KOPT-K1 (cell line): ENCODE data around the gene ACSF3.
"Not testable (repeated sequence)": the region's sequence is repeated elsewhere in the genome, so short reads cannot be mapped to it uniquely, and the experiment has no call there.

Experiments used
- H3K27ac ChIP-seq: fragments of 200-600 bp; sonication (generic); 2 replicates; pipeline ENCODE4 v1.5.1; 2016; ENCODE audit warnings: antibody characterized with exemption, mild to moderate bottlenecking, low read depth, low read length; ENCODE audit not compliant: poor library complexity, severe bottlenecking
- H3K36me3 ChIP-seq: fragments of 200-600 bp; sonication (generic); 2 replicates; pipeline ENCODE4 v1.5.1; 2017; ENCODE audit warnings: antibody characterized with exemption, mild to moderate bottlenecking, low read length, moderate library complexity; ENCODE audit not compliant: insufficient read depth
- H3K9me3 ChIP-seq: fragments of 200-600 bp; sonication (generic); 2 replicates; pipeline ENCODE4 v1.5.1; 2017; ENCODE audit warnings: antibody characterized with exemption, low read length, mild to moderate bottlenecking; ENCODE audit not compliant: insufficient read depth, poor library complexity, severe bottlenecking

ACSF3 gene

GRCh38 chr16:89184677-89184932, 91.0 kb downstream of the ACSF3 start:
- Histone ChIP-seq H3K27ac (no peak overlapping the region), H3K36me3 (no peaks in the 10 kb centered on the region), H3K9me3 (no peaks in the 10 kb centered on the region)

DNA sequence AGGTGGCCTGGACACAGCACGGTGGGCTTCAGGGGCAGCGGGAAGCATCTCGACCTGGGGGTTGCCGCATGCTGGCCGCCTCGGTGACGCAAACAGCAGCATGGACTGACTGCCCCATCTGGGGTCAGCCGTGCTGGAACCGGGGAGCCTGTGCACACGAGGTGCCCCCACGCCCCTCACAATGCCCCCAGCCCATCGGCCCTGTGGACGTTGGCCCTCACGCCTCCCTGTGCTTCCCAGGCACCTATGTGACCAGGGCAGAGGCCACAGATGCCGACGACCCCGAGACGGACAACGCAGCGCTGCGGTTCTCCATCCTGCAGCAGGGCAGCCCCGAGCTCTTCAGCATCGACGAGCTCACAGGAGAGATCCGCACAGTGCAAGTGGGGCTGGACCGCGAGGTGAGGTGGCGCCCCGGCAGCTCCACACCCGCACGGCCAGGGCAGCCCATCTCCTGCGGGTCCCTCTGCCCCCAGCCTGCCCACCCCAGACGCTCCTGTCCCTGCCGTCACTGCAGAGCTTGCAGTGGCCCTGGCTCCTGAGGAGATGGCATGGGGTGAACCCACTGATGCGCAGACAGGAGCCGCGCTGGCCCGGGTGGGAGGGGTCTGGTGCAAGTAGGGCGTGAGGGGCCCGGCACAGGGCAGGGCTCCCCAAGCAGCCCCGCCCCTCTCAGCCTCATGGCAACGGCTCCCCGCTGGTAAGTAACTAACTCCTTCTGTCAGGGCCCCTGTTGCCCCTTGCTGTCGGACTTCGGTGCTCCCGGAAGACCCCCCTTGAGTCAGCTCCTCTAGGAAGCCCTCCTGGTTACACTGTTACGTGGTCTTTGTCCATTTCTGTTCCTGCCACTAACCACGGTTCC, 91.5 kb downstream of the ACSF3 start:
- Histone ChIP-seq H3K9me3 (no peaks in the 10 kb centered on the region), H3K36me3 (no peaks in the 10 kb centered on the region), H3K27ac (no peak overlapping the region)

DNA sequence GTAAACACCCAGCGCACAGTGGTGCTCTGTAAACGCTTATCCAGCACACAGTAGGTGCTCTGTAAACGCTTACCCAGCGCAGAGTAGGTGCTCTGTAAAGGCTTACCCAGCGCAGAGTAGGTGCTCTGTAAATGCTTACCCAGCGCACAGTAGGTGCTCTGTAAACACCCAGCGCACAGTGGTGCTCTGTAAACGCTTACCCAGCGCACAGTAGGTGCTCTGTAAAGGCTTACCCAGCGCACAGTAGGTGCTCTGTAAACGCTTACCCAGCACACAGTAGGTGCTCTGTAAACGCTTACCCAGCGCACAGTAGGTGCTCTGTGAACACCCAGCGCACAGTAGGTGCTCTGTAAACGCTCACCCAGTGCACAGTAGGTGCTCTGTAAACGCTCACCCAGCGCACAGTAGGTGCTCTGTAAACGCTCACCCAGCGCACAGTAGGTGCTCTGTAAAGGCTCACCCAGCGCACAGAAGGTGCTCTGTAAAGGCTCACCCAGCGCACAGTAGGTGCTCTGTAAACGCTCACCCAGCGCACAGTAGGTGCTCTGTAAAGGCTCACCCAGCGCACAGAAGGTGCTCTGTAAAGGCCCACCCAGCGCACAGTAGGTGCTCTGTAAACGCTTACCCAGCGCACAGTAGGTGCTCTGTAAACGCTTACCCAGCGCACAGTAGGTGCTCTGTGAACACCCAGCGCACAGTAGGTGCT, 92.4 kb downstream of the ACSF3 start:
- not testable (repeated sequence) for H3K9me3 ChIP-seq, H3K36me3 ChIP-seq, H3K27ac ChIP-seq

DNA sequence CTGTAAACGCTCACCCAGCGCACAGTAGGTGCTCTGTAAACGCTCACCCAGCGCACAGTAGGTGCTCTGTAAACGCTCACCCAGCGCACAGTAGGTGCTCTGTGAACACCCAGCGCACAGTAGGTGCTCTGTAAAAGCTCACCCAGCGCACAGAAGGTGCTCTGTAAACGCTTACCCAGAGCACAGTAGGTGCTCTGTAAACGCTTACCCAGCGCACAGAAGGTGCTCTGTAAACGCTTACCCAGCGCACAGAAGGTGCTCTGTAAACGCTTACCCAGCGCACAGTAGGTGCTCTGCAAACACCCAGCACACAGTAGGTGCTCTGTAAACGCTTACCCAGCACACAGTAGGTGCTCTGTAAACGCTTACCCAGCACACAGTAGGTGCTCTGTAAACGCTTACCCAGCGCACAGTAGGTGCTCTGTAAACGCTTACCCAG, 93.0 kb downstream of the ACSF3 start:
- not testable (repeated sequence) for H3K36me3 ChIP-seq, H3K9me3 ChIP-seq, H3K27ac ChIP-seq

DNA sequence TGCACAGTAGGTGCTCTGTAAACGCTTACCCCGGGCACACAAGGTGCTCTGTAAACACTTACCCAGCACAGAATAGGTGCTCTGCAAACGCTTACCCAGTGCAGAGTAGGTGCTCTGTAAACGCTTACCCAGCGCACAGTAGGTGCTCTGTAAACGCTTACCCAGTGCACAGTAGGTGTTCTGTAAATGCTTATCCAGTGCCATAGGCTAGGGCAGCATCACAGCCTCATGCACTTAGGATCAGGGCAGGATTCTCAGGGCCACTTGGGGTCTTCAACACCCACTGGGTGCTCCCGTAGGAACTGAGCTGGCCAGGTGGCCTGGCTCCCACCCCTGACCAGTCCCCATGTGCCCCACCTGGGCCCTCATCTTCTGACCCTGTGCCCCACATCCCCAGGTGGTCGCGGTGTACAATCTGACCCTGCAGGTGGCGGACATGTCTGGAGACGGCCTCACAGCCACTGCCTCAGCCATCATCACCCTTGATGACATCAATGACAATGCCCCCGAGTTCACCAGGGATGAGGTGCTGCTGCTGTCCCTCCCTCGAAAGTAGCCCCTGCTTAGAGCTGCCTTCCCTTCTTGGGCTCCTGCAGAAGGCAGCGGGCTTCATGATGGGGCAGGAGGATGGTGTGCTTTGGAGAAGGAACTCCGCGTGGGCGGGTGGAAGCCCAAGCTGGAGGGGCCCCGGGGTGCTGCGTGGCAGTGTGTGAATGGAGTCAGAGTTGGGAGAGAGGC, 93.5 kb downstream of the ACSF3 start:
- H3K27ac ChIP-seq = no peak overlapping the region
- no peaks in the 10 kb centered on the region for H3K36me3 ChIP-seq
- H3K9me3 ChIP-seq = no peaks in the 10 kb centered on the region

GRCh38 chr16:89187770-89188392, 94.2 kb downstream of the ACSF3 start:
- Histone ChIP-seq H3K9me3 (no peaks in the 10 kb centered on the region), H3K36me3 (no peaks in the 10 kb centered on the region), H3K27ac (no peak overlapping the region)

GRCh38 chr16:89188471-89189357, 95.1 kb downstream of the ACSF3 start:
- not testable (repeated sequence) for H3K9me3 ChIP-seq, H3K27ac ChIP-seq, H3K36me3 ChIP-seq

DNA sequence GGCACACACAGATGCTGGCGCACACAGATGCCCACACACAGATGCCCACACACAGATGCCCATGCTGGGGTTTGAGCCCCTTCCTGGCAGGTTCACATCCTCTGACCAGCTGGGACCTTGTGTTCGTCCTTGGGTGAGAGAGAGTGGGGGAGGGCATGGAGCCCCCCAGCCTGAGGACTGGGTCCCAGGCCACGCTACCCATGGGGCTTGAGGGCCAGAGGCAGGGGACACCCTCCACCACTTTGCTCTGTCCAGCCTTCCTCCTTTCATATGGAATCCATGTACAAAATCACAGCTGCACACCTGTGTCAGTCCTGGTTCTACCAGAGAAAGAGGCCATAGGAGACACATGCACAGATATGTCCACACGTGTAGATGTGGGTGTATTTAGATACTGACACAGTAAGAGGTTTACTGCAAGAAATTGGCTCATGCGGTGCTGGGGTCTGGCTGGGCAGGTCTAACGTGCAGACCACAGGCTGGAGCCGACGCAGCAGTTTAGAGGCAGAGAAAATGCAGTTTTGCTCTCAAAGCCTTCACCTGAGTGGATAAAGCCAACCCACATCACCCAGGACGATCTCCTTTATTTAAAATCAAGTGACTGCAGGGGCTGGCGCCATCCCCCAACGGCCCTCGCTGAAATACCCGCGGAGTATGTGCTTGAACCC, 95.8 kb downstream of the ACSF3 start:
- no peaks in the 10 kb centered on the region for H3K36me3 ChIP-seq
- H3K9me3 ChIP-seq = no peaks in the 10 kb centered on the region
- no peak overlapping the region for H3K27ac ChIP-seq

DNA sequence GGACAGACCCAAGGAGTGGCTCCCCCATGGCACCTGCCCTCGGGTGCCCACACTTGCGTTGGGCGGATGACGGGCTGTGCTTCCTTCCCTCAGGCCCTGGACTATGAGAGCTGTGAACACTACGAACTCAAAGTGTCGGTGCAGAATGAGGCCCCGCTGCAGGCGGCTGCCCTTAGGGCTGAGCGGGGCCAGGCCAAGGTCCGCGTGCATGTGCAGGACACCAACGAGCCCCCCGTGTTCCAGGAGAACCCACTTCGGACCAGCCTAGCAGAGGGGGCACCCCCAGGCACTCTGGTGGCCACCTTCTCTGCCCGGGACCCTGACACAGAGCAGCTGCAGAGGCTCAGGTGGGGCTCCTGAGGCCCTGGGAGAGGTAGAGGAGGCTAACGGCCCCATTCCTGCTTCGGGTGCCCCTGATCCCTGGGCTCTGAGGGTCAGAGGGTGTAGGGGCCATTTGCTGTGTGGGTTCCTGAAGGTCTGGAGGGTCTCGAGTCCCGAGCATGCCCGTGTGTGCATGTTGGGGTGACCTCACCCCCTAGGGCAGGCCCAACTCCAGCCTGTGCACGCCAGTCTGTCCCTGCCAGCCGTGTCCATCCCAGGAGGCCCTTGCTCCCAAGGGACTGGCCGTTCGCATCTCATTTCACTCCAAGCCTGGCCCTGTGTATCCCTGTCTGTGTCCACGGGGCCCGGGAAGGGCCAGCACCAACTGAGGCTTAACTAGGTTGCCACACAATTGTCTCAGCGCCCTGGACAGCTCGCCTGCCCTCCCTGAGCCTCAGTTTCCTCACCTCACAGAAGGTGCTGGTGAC, 96.7 kb downstream of the ACSF3 start:
- Histone ChIP-seq H3K9me3 (no peaks in the 10 kb centered on the region), H3K36me3 (no peaks in the 10 kb centered on the region), H3K27ac (no peak overlapping the region)

DNA sequence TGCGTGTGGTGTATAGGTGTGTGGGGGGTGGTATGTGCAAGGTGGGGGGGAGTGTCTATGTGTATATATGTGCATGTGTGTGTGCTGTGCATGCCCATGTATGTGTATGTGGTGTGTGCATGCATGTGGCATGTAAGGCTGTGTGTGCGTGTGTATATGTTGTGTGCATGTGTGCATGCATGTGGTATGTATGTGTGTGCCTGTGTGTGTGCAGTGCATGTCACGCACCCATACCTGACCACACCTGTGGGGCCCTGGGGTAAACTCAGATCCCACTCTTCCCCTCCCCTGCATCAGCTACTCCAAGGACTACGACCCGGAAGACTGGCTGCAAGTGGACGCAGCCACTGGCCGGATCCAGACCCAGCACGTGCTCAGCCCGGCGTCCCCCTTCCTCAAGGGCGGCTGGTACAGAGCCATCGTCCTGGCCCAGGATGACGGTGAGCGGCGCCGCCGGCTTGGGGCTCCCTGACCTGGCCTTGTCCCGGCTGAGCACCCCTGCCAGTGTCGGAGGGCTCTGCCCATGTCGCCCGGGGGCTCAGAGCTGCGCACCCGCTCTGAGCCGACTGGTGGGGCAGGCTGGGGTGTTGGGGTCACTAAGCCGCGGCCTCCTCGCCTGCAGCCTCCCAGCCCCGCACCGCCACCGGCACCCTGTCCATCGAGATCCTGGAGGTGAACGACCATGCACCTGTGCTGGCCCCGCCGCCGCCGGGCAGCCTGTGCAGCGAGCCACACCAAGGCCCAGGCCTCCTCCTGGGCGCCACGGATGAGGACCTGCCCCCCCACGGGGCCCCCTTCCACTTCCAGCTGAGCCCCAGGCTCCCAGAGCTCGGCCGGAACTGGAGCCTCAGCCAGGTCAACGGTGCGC, 97.6 kb downstream of the ACSF3 start:
- H3K9me3 ChIP-seq = no peaks in the 10 kb centered on the region
- H3K36me3 ChIP-seq = no peaks in the 10 kb centered on the region
- H3K27ac ChIP-seq = no peak overlapping the region

- no peak overlapping the region for H3K27ac ChIP-seq
Measured at GRCh38 chr16:89191901-89192185, 98.2 kb downstream of the ACSF3 start.

DNA sequence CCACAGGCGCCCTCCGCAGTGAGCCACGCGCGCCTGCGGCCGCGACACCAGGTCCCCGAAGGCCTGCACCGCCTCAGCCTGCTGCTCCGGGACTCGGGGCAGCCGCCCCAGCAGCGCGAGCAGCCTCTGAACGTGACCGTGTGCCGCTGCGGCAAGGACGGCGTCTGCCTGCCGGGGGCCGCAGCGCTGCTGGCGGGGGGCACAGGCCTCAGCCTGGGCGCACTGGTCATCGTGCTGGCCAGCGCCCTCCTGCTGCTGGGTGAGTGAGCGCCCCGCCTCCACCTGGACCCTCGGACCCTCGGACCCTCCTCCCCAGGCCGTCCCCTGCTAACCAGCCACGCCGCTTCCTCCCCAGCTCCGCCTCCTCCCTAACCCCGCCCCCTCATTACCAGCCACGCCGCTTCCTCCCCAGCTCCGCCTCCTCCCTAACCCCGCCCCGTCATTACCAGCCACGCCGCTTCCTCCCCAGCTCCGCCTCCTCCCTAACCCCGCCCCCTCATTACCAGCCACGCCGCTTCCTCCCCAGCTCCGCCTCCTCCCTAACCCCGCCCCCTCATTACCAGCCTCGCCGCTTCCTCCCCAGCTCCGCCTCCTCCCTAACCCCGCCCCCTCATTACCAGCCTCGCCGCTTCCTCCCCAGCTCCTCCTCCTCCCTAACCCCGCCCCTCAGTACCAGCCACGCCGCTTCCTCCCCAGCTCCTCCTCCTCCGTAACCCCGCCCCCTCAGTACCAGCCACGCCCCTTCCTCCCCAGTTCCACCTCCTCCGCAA, 98.7 kb downstream of the ACSF3 start:
- not testable (repeated sequence) for H3K9me3 ChIP-seq, H3K36me3 ChIP-seq, H3K27ac ChIP-seq

More at GRCh38 chr16:89191901-89192185, 98.2 kb downstream of the ACSF3 start:
- Histone ChIP-seq H3K9me3 (no peaks in the 10 kb centered on the region), H3K36me3 (no peaks in the 10 kb centered on the region)
